CD4-positive, alpha-beta T cell (primary cell): ENCODE measurements around the gene IFNL4. TPM values are rescaled to one million over a fixed set of nuclear protein-coding genes. Genes with fewer than 3 reads are reported as not detected.
"Not testable (repeated sequence)": the region's sequence is repeated elsewhere in the genome, so short reads cannot be mapped to it uniquely, and the experiment has no call there.

Source experiments
- ATAC-seq: fragments of 200-7000 bp; cut with Tn5 transposase; one replicate; pipeline ENCODE4 v1.10.0; 2022; ENCODE audit warnings: mild to moderate bottlenecking; ENCODE audit not compliant: poor library complexity
- CTCF ChIA-PET: fragments of 350-600 bp; sonication (Branson Sonifier 250); formaldehyde crosslinking; loops from one replicate; lab custom pipeline; 2021; ENCODE audit warnings: antibody characterized with exemption, inconsistent platforms; lab: Charles Lee
- POLR2A ChIA-PET: fragments of 350-600 bp; sonication (Branson Sonifier 250); formaldehyde crosslinking; loops from one replicate; lab custom pipeline; 2021; ENCODE audit warnings: antibody characterized with exemption, inconsistent platforms; lab: Charles Lee
- DNase-seq, 14 experiments: peaks; one replicate each; pipeline ENCODE4 v3.0.0-alpha.2; 2013 to 2020; ENCODE audit warnings: mixed read lengths in 2 of 14
- H3K27ac ChIP-seq, 2 donors: one replicate each; pipeline versions ENCODE4 v1.5.1 to v1.7.0; 2013; ENCODE audit warnings: low read length in 2 of 2, low read depth in 1 of 2, mild to moderate bottlenecking in 1 of 2
- H3K27me3 ChIP-seq, 2 experiments: 1 replicate in 1 of 2; 2 replicates in 1 of 2; pipeline versions ENCODE4 v1.6.1 to v1.7.0; 2013; ENCODE audit warnings: low read length in 2 of 2, control low read depth in 1 of 2, mild to moderate bottlenecking in 1 of 2, moderate library complexity in 1 of 2; ENCODE audit not compliant: insufficient read depth in 2 of 2, control insufficient read depth in 1 of 2
- H3K36me3 ChIP-seq: one replicate; pipeline ENCODE4 v1.6.1; 2013; ENCODE audit warnings: low read length, control low read depth; ENCODE audit not compliant: insufficient read depth
- H3K4me1 ChIP-seq: one replicate; pipeline ENCODE4 v1.6.1; 2013; ENCODE audit warnings: low read length, control low read depth; ENCODE audit not compliant: insufficient read depth
- H3K4me3 ChIP-seq: one replicate; pipeline ENCODE4 v1.5.1; 2013; ENCODE audit warnings: mild to moderate bottlenecking, low read length, moderate library complexity
- H3K9me3 ChIP-seq, 2 experiments: 1 replicate in 1 of 2; 2 replicates in 1 of 2; pipeline versions ENCODE4 v1.6.1 to v1.7.0; 2013; ENCODE audit warnings: low read length in 2 of 2, mild to moderate bottlenecking in 2 of 2, control low read depth in 1 of 2, moderate library complexity in 1 of 2; ENCODE audit not compliant: control insufficient read depth in 1 of 2, insufficient read depth in 1 of 2
- H3K27ac Mint-ChIP-seq: one replicate; pipeline ENCODE4 v1.8.0; 2020; ENCODE audit warnings: mixed read lengths
- H3K27me3 Mint-ChIP-seq: one replicate; pipeline ENCODE4 v1.8.0; 2021; ENCODE audit warnings: mixed read lengths
- H3K36me3 Mint-ChIP-seq: one replicate; pipeline ENCODE4 v1.8.0; 2021; ENCODE audit warnings: low read depth, mixed read lengths
- H3K4me1 Mint-ChIP-seq: one replicate; pipeline ENCODE4 v1.8.0; 2021; ENCODE audit warnings: low read depth, mixed read lengths
- H3K4me3 Mint-ChIP-seq: one replicate; pipeline ENCODE4 v1.8.0; 2020; ENCODE audit warnings: mild to moderate bottlenecking, mixed read lengths
- H3K9me3 Mint-ChIP-seq: one replicate; pipeline ENCODE4 v1.8.0; 2020; ENCODE audit warnings: mixed read lengths
- intact Hi-C, 2 experiments: fragments of 100-400 bp; cut with DNase I in 1 of 2; cut with micrococcal nuclease in 1 of 2; formaldehyde crosslinking; loops; one replicate each; pipeline versions ENCODE4 v1.15.1 to v1.9.0; 2023 to 2025; cut with DNase I, micrococcal nuclease
- total RNA-seq, 174 experiments: library from RNA in 2 of 174; stranded (reverse) in 2 of 174; gene quantifications; one replicate each; pipeline ENCODE4 v1.2.3 and lab custom pipeline; 2021 to 2026
- TF ChIP-seq, protein P1 (sequence below): fragments of 200-600 bp; IDR thresholded peaks from one replicate; pipeline ENCODE4 v1.8.0; 2022; ENCODE audit warnings: antibody characterized with exemption, mild to moderate bottlenecking

The IFNL4 gene
- total RNA-seq, 2 experiments from 2014 or later, result not detected

DNA sequence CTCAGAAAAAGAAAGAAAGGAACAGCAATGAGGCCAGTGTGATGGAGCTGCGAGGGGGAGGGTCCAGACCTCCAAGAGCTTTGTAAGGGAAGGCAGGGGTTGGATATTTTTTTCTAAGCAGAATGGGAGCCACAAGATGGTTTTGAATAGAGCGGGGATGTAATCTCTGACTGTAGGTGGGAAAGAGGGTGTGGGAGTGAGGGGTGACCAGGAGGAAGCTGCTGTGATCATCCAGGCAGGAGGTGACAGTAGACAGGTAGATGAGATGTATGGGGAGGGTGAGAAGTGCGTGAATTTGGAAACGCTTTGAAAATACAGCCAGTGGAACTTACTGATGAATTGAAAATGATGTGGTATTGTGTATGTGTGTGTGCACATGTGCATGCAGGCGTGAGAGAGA, 26.9 kb upstream of the IFNL4 start:
- H3K4me1 ChIP-seq, result no peaks in the 10 kb centered on the region
- H3K36me3 Mint-ChIP-seq, result no peaks in the 10 kb centered on the region
- H3K4me1 Mint-ChIP-seq, result no peaks in the 10 kb centered on the region
- TF ChIP-seq, protein P1, sequence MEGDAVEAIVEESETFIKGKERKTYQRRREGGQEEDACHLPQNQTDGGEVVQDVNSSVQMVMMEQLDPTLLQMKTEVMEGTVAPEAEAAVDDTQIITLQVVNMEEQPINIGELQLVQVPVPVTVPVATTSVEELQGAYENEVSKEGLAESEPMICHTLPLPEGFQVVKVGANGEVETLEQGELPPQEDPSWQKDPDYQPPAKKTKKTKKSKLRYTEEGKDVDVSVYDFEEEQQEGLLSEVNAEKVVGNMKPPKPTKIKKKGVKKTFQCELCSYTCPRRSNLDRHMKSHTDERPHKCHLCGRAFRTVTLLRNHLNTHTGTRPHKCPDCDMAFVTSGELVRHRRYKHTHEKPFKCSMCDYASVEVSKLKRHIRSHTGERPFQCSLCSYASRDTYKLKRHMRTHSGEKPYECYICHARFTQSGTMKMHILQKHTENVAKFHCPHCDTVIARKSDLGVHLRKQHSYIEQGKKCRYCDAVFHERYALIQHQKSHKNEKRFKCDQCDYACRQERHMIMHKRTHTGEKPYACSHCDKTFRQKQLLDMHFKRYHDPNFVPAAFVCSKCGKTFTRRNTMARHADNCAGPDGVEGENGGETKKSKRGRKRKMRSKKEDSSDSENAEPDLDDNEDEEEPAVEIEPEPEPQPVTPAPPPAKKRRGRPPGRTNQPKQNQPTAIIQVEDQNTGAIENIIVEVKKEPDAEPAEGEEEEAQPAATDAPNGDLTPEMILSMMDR, result no peak
- H3K4me3 Mint-ChIP-seq, result no peak overlapping the region
- no peak overlapping the region for H3K27ac ChIP-seq
- H3K27me3 Mint-ChIP-seq, result peaks cover 11% of the 10 kb centered on the region
- CTCF ChIA-PET, result no interaction called here
- intact Hi-C loops, result no loop called here
- no peaks in the 10 kb centered on the region for H3K36me3 ChIP-seq
- no peaks in the 10 kb centered on the region for H3K9me3 ChIP-seq
- DNase-seq (no peak), ATAC-seq (no peak)
- no peak overlapping the region for H3K4me3 ChIP-seq
- no peak overlapping the region for H3K27ac Mint-ChIP-seq
- H3K9me3 Mint-ChIP-seq, result no peaks in the 10 kb centered on the region
- H3K27me3 ChIP-seq, result no peaks in the 10 kb centered on the region
- POLR2A ChIA-PET, result no interaction called here

DNA sequence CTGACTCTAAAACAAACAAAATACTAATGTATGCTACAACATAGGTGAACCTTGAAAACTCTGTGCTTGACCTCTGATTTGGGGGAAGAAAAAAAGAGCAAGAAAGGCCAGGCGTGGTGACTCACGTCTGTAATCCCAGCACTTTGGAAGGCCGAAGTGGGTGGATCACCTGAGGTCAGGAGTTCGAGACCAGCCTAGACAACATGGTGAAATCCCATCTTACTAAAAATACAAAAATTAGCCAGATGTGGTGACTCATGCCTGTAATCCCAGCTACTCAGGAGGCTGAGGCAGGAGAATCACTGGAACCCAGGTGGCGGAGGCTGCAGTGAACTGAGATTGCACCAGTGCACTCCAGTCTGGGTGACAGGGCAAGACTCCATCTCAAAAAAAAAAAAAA, 25.2 kb upstream of the IFNL4 start:
- H3K4me3 ChIP-seq, H3K4me3 Mint-ChIP-seq, H3K9me3 ChIP-seq, H3K27ac ChIP-seq, H3K4me1 Mint-ChIP-seq, H3K27ac Mint-ChIP-seq, H3K27me3 ChIP-seq, H3K36me3 Mint-ChIP-seq, DNase-seq, H3K4me1 ChIP-seq, CTCF ChIA-PET, intact Hi-C loops, H3K9me3 Mint-ChIP-seq, H3K36me3 ChIP-seq, ATAC-seq: not testable (repeated sequence)
- peaks cover 15% of the 10 kb centered on the region for H3K27me3 Mint-ChIP-seq
- POLR2A ChIA-PET, result interaction anchor here (0.6 kb wide), 1 partner anchor 862 kb away, joined by 3 read pairs; no protein-coding TSS in a partner anchor

DNA sequence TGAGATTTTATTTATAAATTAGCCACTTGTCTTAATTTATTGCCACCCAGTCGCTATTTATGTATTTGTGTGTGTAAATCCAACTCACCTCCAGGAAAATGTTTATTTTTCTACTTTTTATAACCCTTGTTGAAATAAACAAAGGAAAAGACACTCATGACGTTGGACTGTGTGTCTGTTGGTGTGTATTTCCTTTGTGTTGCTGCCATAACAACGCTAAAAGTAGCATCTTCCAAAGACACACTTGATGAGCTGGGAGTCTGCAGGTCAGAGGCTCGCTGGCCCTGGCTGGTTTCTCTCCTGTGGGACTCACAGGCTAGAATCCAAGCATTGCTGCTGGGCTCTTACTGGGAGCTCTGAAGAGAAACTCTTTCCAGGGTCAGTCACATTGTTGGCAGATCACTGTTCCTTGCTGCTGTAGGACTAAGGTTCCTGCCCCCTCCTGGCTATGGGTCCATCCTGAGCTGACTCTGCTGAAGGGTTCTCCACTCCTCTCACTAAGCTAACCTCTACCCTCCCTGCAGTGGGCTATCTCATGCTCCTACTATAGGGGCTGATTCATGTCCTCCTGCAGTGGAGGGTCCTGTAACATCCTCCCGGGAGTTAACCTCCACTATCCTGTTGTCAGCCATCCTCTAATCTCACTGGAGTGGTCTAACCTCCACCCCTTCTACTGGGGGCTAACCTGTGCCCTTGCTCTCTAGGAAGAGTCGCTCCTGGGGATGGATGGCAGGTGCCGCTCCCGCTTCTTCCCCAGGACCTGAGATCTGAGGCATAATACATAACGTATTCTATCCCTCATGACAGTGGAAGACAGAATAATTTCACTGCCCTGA, 21.6 kb upstream of the IFNL4 start:
- ATAC-seq, result no peak
- TF ChIP-seq, protein P1, result no peak
- intact Hi-C loops, result no loop called here
- no peak overlapping the region for H3K27ac Mint-ChIP-seq
- no peak overlapping the region for H3K4me3 Mint-ChIP-seq
- Histone ChIP-seq H3K27me3 (peaks cover 4 to 5% of the 10 kb centered on the region in 2 experiments), H3K36me3 (no peaks in the 10 kb centered on the region), H3K27ac (no peak overlapping the region), H3K4me3 (no peak overlapping the region), H3K4me1 (peaks cover 2% of the 10 kb centered on the region), H3K9me3 (peaks cover 0 to 5% of the 10 kb centered on the region in 2 experiments)
- H3K27me3 Mint-ChIP-seq, result peaks cover 15% of the 10 kb centered on the region
- no peaks in the 10 kb centered on the region for H3K4me1 Mint-ChIP-seq
- ChIA-PET CTCF (no interaction called here), POLR2A (no interaction called here)
- H3K36me3 Mint-ChIP-seq, result no peaks in the 10 kb centered on the region
- no peaks in the 10 kb centered on the region for H3K9me3 Mint-ChIP-seq
- no peak for DNase-seq

DNA sequence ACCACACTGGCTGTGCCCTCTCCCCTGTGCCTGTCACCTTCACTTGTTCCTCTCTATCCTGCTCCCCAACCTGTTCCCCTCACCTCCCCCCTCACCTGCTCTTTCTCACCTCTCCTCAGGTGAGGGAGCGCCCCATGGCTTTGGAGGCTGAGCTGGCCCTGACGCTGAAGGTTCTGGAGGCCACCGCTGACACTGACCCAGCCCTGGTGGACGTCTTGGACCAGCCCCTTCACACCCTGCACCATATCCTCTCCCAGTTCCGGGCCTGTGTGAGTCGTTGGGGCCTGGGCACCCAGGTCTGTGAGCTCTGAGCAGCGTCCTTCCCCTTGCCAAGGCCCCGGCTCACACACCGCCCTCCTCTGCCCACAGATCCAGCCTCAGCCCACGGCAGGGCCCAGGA, 20.7 kb upstream of the IFNL4 start:
- H3K27ac Mint-ChIP-seq, H3K9me3 Mint-ChIP-seq, H3K4me1 ChIP-seq, H3K4me1 Mint-ChIP-seq, H3K27ac ChIP-seq, CTCF ChIA-PET, H3K9me3 ChIP-seq, H3K36me3 Mint-ChIP-seq, ATAC-seq, H3K4me3 ChIP-seq, POLR2A ChIA-PET, H3K36me3 ChIP-seq, intact Hi-C loops, H3K4me3 Mint-ChIP-seq, DNase-seq: not testable (repeated sequence)
- H3K27me3 ChIP-seq, result peaks cover 13% of the 10 kb centered on the region in 2 experiments
- H3K27me3 Mint-ChIP-seq, result peaks cover 15% of the 10 kb centered on the region

DNA sequence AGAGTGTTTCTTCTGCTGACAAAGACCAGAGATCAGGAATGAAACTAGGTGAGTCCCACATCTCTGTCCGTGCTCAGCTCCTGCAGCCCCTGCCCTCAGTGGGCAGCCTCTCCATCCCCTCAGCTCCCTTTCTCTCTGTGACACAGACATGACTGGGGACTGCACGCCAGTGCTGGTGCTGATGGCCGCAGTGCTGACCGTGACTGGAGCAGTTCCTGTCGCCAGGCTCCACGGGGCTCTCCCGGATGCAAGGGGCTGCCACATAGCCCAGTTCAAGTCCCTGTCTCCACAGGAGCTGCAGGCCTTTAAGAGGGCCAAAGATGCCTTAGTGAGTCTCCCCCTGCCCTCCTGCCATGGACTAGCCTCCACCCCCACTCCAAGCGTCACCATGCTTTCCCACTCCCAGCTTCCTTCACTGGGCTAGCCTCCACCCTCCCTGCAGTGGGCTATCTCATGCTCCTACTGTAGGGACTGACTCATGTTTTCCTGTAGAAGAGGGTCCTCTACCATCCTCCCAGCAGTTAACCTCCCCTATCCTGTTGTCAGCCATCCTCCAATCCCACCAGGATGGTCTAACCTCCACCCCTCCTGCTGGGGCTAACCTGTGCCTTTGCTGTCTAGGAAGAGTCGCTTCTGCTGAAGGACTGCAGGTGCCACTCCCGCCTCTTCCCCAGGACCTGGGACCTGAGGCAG, 20.0 kb upstream of the IFNL4 start:
- H3K27ac Mint-ChIP-seq, H3K27ac ChIP-seq, H3K36me3 Mint-ChIP-seq, POLR2A ChIA-PET, H3K4me3 ChIP-seq, H3K4me3 Mint-ChIP-seq, H3K9me3 Mint-ChIP-seq, DNase-seq, CTCF ChIA-PET, ATAC-seq, H3K36me3 ChIP-seq, intact Hi-C loops, H3K4me1 Mint-ChIP-seq: not testable (repeated sequence)
- H3K27me3 ChIP-seq, result peaks cover 18 to 20% of the 10 kb centered on the region in 2 experiments
- H3K9me3 ChIP-seq, result peaks cover 0 to 12% of the 10 kb centered on the region in 2 experiments
- peaks cover 16% of the 10 kb centered on the region for H3K4me1 ChIP-seq
- peaks cover 19% of the 10 kb centered on the region for H3K27me3 Mint-ChIP-seq
